Right renal pelvis (tissue), 4 donors: Measurements from ENCODE around the gene CASQ1. TPM values are rescaled to one million over a fixed set of nuclear protein-coding genes. Genes with fewer than 3 reads are reported as not detected.

ENCODE experiments used
- DNase-seq, 4 donors: peaks; one replicate each; pipeline ENCODE4 v3.0.0-alpha.2; 2013; ENCODE audit warnings: low read depth in 4 of 4, low spot score in 3 of 4, missing footprints in 1 of 4
- polyA plus RNA-seq, 4 donors: library from polyadenylated mRNA; unstranded; fragments of 120-200 nt; gene quantifications; one replicate each; pipeline ENCODE4 v1.2.1, GENCODE V29; 2013; ENCODE audit not compliant: insufficient read length in 4 of 4

The CASQ1 gene
- polyA plus RNA-seq, 4 donors, result 0.21 to 0.53 (median 0.47) TPM; not detected in 1

DNA sequence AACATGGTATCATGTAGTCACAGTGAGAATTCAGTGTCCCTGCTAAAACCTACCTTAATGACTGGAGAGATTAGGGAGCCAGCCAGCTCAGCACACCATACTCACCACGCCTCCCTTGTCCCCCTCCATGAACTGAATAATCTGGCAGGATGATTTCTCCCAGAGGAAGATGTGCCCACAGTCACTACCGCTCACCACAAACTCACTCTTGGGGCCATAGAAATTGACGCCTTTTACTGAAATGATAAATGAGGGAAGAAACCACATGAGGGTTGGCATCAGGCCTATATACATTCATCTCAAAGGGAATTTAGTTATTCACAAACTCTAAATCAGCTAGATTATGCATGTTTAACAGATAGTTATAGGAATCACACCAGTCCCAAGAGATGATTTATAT is 32.2 kb downstream of the CASQ1 start:
- DNase-seq, result no peak

DNA sequence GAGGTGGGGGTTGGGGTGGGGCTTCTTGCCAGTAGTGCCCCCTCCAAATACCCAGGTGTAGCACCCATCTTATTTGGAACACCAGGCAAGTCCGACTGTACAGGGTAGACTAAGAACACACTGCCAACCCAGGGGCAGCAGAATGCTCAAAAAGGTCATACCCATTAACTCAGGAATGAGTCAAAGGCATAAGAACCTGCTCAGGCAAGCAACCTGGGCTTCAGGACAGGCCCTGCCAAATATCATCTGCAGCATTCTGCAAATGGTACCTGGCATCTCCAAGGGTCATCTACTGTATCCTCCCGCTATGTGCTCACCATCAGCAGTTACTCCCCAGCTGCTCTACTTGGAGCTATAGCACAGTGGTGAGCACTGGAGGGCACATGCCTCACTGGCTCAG is 34.2 kb downstream of the CASQ1 start:
- DNase-seq, result no peak

DNA sequence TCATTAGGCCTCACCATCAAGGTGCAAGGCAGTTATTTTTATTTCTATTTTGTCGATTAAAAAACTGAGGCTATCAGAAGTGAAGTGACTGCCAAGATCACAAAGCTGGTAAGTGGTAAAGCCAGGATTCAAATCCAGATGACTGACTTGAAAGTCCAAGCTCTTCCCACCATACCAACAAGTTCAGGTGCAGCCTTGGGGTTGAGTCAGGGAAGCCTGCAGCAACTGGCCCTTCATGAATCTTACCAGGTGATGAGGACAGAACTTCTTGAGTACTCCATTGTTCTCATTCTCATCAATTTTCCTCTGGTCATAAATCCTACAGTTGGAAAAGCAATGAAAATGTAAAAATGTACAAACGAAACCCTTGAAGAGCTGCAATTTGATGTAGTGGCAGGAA is 35.0 kb downstream of the CASQ1 start:
- no peak for DNase-seq

- no peak for DNase-seq
These were observed 36.2 kb downstream of the CASQ1 start for GRCh38 chr1:160226623-160227022.

GRCh38 chr1:160227034-160227433 is 36.7 kb downstream of the CASQ1 start:
- DNase-seq, result no peak

DNA sequence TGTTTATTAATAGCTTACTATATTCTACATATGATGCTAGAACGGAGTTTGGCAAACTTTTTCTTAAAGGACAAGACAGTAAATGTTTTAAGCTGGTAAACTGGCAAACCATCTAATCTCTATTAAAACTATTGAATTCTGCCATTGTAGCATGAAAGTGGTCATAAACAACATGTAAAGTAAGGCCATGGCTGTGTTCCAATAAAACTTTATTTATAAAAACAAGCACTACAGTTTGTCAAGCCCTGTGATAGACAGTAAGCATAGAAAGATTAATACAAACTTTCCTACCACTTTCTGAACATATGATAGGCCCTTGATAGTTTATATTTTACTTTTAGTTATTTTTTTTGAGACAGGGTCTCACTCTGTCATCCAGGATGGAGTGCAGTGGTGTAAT is 37.2 kb downstream of the CASQ1 start:
- DNase-seq, result no peak

GRCh38 chr1:160228431-160228830 is 38.1 kb downstream of the CASQ1 start:
- DNase-seq, result no peak

- DNase-seq, result no peak
These were observed 42.5 kb downstream of the CASQ1 start for GRCh38 chr1:160232911-160233310.

- DNase-seq, result no peak
These were observed 46.4 kb downstream of the CASQ1 start for GRCh38 chr1:160236806-160237205.

DNA sequence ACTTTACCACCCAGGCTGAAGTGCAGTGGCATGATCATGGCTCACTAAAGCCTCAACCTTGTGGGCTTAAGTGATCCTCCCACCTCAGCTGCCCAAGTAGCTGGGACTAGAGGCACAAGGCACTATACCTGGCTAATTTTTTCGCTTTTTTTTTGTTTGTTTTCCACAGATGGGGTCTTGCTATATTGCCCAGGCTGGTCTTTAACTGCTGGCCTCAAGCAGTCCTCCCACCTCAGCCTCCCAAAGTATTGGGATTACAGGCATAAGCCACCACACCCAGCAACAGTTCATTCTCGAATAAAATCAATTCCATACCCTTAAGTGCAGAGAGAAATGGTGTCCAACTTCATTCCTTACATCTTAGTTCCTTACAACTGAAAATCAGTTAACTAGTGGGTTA is 47.2 kb downstream of the CASQ1 start:
- DNase-seq, result no peak

- no peak for DNase-seq
These were observed 48.0 kb downstream of the CASQ1 start for GRCh38 chr1:160238408-160238807.

DNA sequence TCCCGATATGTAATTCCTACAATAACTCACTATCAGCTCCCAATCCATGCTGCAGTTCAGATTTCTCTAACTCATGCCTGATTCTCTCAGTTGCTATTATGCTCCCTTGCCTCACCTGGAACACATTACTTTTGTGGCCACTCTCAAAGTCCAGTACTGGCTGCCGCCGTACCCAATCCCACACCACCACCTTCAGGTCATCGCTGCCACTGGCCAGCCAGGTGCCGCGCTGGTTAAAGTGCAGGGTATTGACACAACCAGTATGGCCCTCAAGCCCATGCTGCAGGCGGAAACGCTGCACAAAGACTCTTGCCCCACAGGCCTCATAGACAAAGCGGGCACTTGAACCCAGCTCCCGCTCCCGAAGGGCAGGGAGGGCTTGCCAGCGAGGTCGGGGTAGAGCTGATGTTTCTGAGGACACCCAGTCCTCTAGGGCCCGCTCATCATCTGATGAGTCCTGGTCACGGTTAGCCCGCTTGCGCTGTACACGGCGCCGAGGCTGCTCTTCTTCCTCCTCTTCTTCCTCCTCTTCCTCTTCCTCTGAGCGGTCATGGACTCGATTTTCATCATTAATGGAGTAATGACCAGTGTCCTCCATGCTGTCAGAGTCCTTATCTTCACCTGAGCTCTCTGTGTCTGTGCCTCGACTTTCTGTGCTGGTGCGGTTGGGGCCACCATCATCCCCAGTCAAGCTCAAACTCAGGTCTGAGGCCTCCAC is 49.4 kb downstream of the CASQ1 start:
- DNase-seq, result no peak

DNA sequence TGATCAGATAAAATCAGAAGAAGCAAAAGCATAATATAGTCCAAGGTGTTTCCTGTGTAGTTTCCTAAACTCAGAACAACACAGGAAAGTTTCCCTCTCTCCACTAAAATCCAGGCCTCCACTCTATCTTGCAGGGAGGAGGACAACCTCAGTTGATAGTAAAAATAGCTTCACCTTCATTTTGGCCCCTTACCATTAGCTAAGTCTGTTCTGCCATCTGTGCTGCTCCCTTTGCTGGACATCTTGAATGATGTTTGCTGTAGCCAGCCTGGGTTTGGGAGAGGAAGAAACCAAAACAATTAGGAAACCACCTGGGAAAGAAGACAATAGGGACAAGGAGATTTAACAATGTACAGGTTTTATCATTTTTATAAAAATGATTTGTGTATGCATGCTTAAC is 53.4 kb downstream of the CASQ1 start:
- no peak for DNase-seq

- no peak for DNase-seq
These were observed 53.8 kb downstream of the CASQ1 start for GRCh38 chr1:160244209-160244608.

- no peak for DNase-seq
These were observed 55.1 kb downstream of the CASQ1 start for GRCh38 chr1:160245434-160245833.

DNA sequence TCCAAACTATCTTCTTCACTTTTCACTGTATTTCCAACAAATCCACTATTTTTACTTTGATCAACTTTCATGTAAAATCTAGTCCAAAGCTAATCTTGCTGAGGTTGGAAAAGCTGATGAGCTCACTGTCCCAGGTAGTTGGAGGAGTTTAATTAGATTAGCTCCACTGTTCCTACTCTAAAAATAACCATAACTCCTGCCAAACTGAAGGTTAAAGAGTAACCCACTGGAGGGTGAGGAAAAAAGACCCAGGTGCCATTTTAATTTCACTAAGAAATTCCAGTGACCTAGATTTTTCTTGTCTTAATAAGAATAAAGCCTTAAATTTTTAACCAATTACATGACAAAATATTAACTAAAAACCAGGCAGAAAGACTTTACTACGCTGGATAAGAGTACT is 56.7 kb downstream of the CASQ1 start:
- DNase-seq, result no peak

DNA sequence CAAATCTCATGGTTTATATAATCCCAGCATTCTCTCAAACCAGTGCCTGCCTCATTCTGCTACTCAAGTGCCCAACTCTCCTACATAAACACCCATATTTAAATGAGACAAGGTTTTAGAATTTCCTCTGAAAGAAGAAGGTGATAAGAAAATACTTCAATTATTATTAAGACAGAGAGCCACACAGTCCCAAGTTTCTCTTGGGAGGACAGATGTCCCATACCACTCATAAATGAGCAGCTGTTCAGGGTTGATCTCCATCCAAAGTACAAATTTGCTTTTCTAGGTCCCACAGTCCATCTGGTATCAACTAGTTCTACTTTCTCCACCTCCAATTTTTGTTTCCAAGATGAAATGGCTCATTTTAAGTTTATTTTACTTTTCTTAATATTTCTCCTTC is 60.6 kb downstream of the CASQ1 start:
- no peak for DNase-seq

Other genes with a start within 250 kb of the CASQ1 start
- 10 to 100 TPM; 13.4 to 18.7 (median 15.5) TPM for gene IGSF9, start 245.0 kb upstream of the CASQ1 start, polyA plus RNA-seq
- not detected for gene SLAMF9, start 236.3 kb upstream of the CASQ1 start, polyA plus RNA-seq
- 10 to 100 TPM; 11.4 to 14.6 (median 14.0) TPM for gene PIGM, start 158.6 kb upstream of the CASQ1 start, polyA plus RNA-seq
- gene KCNJ10, start 120.4 kb upstream of the CASQ1 start, polyA plus RNA-seq, result 10 to 100 TPM; 24.5 to 33.1 (median 30.7) TPM
- under 1 TPM in 3 of 4 donors, not detected in 1; 0.04 to 0.13 (median 0.10) TPM for gene KCNJ9, start 109.0 kb upstream of the CASQ1 start, polyA plus RNA-seq
- 10 to 100 TPM; 30.0 to 42.3 (median 31.4) TPM for gene IGSF8, start 92.0 kb upstream of the CASQ1 start, polyA plus RNA-seq
- 1 to 10 TPM; 3.7 to 5.3 (median 4.5) TPM for gene ATP1A2, start 74.8 kb upstream of the CASQ1 start, polyA plus RNA-seq
- gene ATP1A4, start 39.0 kb upstream of the CASQ1 start, polyA plus RNA-seq, result 1 to 10 TPM in 1 of 4 donors, under 1 TPM in 2, not detected in 1; 0.06 to 1.2 (median 0.71) TPM
- gene PEA15, start 14.8 kb downstream of the CASQ1 start, polyA plus RNA-seq, result 100 to 1,000 TPM; 104 to 131 (median 129) TPM
- gene DCAF8, start 72.0 kb downstream of the CASQ1 start, polyA plus RNA-seq, result 100 to 1,000 TPM; 198 to 238 (median 203) TPM
- 10 to 100 TPM; 81.9 to 87.2 (median 82.8) TPM for gene PEX19, start 94.6 kb downstream of the CASQ1 start, polyA plus RNA-seq
- gene COPA, start 152.7 kb downstream of the CASQ1 start, polyA plus RNA-seq, result 100 to 1,000 TPM; 145 to 157 (median 153) TPM
- gene NCSTN, start 152.8 kb downstream of the CASQ1 start, polyA plus RNA-seq, result 100 to 1,000 TPM; 155 to 170 (median 163) TPM
- gene NHLH1, start 176.5 kb downstream of the CASQ1 start, polyA plus RNA-seq, result under 1 TPM; 0.08 to 0.23 (median 0.16) TPM
- 10 to 100 TPM; 32.8 to 40.0 (median 35.9) TPM for gene VANGL2, start 210.0 kb downstream of the CASQ1 start, polyA plus RNA-seq